SU-DHL-6 (cell line): ENCODE results near the gene KLHL20.

Experiments
- H2AFZ ChIP-seq: fragments of 200-600 bp; sonication (generic); 2 replicates; pipeline ENCODE4 v1.6.1; 2014; ENCODE audit warnings: low read depth, mild to moderate bottlenecking, moderate library complexity, mixed read lengths, antibody characterized with exemption, low read length; ENCODE audit not compliant: severe bottlenecking
- H3F3A ChIP-seq: fragments of 200-600 bp; shearing (Covaris generic); 2 replicates; pipeline ENCODE4 v1.6.0; 2016; ENCODE audit warnings: antibody characterized with exemption, mild to moderate bottlenecking; ENCODE audit not compliant: insufficient read depth
- H3K27ac ChIP-seq: fragments of 200-600 bp; sonication (generic); 2 replicates; pipeline ENCODE4 v1.5.1; 2016; ENCODE audit warnings: low read depth, mild to moderate bottlenecking, low read length, moderate library complexity, mixed read lengths
- H3K27me3 ChIP-seq: fragments of 200-600 bp; sonication (generic), shearing (Covaris generic); 2 replicates; pipeline ENCODE4 v1.6.0; 2014; ENCODE audit warnings: mild to moderate bottlenecking, low read length
- H3K36me3 ChIP-seq: fragments of 200-600 bp; sonication (generic); 2 replicates; pipeline ENCODE4 v1.6.1; 2014; ENCODE audit warnings: mild to moderate bottlenecking, low read length, mixed read lengths
- H3K4me2 ChIP-seq: fragments of 300-600, 200-600 bp; shearing (Covaris generic), sonication (generic); 2 replicates; pipeline ENCODE4 v1.6.0; 2014; ENCODE audit warnings: low read length, low read depth, mild to moderate bottlenecking; ENCODE audit not compliant: poor library complexity, severe bottlenecking
- H3K4me3 ChIP-seq: fragments of 200-600 bp; sonication (generic); 2 replicates; pipeline ENCODE4 v1.5.1; 2014; ENCODE audit warnings: antibody characterized with exemption, low read length, mild to moderate bottlenecking, mixed read lengths; ENCODE audit not compliant: insufficient read depth, poor library complexity, severe bottlenecking
- H3K79me2 ChIP-seq: fragments of 200-600 bp; sonication (generic); 2 replicates; pipeline ENCODE4 v1.6.1; 2014; ENCODE audit warnings: mild to moderate bottlenecking, low read length, moderate library complexity; ENCODE audit not compliant: insufficient read depth
- H3K9ac ChIP-seq: fragments of 200-600 bp; sonication (generic); 2 replicates; pipeline ENCODE4 v1.7.0; 2014; ENCODE audit warnings: mild to moderate bottlenecking, low read length
- H3K9me2 ChIP-seq: fragments of 200-600 bp; sonication (generic); replicated peaks from 2 replicates; pipeline ENCODE4 v1.6.1; 2014; ENCODE audit warnings: low read length; ENCODE audit not compliant: insufficient read depth
- H3K9me3 ChIP-seq: fragments of 200-600 bp; sonication (generic); 2 replicates; pipeline ENCODE4 v1.6.1; 2014; ENCODE audit warnings: low read length, mixed read lengths; ENCODE audit not compliant: insufficient read depth
- H4K20me1 ChIP-seq: fragments of 200-600 bp; sonication (generic); 2 replicates; pipeline ENCODE4 v1.6.1; 2014; ENCODE audit warnings: low read depth, mild to moderate bottlenecking, antibody characterized with exemption, low read length, moderate library complexity, mixed read lengths
- EZH2phosphoT487 ChIP-seq: fragments of 200-600 bp; sonication (generic), shearing (Covaris generic); conservative IDR thresholded peaks from 2 replicates; pipeline ENCODE4 v1.6.1; 2018; ENCODE audit warnings: mild to moderate bottlenecking, antibody characterized with exemption, low read length, moderate library complexity, mixed read lengths
- TF ChIP-seq, protein P1 (sequence below): fragments of 200-600 bp; sonication (generic); IDR thresholded peaks from one replicate; pipeline ENCODE4 v1.5.1; 2017; ENCODE audit warnings: antibody characterized with exemption, mild to moderate bottlenecking, low read length, moderate library complexity; ENCODE audit not compliant: insufficient read depth, poor library complexity, severe bottlenecking

Gene KLHL20

DNA sequence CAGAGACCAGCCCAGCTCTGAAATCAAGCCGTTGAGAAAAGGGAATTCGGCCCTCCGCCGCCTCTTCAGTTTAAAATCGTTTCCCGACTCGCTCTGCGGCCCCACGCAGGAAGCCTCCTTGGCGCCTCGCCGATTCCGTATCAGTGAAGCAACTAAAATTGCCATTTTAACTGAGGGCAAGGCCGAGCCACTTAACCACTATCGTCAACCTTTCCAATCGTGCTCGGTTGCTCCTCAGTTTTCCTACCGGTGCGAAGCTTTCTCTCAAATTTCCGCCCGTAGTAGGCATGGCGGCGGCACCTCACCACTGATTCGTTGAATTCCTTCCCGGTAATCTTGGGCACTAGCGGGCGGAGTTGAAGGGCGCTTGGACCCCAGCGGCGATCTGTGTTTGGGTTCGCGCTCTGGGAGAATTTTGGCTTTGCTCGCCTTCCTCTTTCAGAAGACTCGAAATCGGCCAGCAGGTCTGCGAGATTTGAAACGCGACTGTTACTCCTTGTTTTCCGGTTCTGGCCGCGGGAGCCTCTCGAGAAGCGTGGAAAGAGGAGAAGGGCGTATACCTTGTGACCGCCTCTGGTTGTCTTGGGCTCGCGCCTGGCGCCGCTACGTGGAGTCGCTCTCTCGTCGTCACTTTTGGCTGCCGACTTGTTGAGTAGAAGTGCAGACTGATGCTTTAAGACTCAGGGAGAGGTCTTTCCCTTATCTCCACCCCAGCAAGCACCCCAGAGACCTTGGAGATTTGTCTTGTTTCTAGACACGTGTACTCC lies 109.7 kb downstream of the KLHL20 start, which contains the start of the genes CENPL and DARS2:
Gene CENPL, minus strand, starts transcription at position 569 of the 767 bp plus-strand sequence. CDS start 13,584 bp downstream, outside the sequence.
Gene DARS2, plus strand, starts transcription at position 359 of the 767 bp plus-strand sequence. CDS start 557 bp downstream, outside the sequence.
- H3K9me3 ChIP-seq: no peaks in the 10 kb centered on the region
- H3K9me2 ChIP-seq: no peaks in the 10 kb centered on the region
- 0 out of 2 replicates have a peak, but pooled peaks cover 9% of the 10 kb centered on the region for H4K20me1 ChIP-seq
- peaks cover 57% of the 10 kb centered on the region for H3K79me2 ChIP-seq
- H3F3A ChIP-seq: peaks cover 18% of the 10 kb centered on the region
- peak within 1 kb of the TSS; percentile 89 for H3K27ac ChIP-seq
- peak within 1 kb of the TSS; percentile 85 for H3K4me2 ChIP-seq
- TF ChIP-seq, protein P1, sequence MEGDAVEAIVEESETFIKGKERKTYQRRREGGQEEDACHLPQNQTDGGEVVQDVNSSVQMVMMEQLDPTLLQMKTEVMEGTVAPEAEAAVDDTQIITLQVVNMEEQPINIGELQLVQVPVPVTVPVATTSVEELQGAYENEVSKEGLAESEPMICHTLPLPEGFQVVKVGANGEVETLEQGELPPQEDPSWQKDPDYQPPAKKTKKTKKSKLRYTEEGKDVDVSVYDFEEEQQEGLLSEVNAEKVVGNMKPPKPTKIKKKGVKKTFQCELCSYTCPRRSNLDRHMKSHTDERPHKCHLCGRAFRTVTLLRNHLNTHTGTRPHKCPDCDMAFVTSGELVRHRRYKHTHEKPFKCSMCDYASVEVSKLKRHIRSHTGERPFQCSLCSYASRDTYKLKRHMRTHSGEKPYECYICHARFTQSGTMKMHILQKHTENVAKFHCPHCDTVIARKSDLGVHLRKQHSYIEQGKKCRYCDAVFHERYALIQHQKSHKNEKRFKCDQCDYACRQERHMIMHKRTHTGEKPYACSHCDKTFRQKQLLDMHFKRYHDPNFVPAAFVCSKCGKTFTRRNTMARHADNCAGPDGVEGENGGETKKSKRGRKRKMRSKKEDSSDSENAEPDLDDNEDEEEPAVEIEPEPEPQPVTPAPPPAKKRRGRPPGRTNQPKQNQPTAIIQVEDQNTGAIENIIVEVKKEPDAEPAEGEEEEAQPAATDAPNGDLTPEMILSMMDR: no peak
- TF ChIP-seq EZH2phosphoT487: no peak
- H3K4me3 ChIP-seq: peak within 1 kb of the TSS; percentile 99
- H3K9ac ChIP-seq: peak within 1 kb of the TSS; percentile 88
- H2AFZ ChIP-seq: peak within 1 kb of the TSS; percentile 81
- H3K27me3 ChIP-seq: no peaks in the 10 kb centered on the region
- H3K36me3 ChIP-seq: peaks cover 21% of the 10 kb centered on the region

DNA sequence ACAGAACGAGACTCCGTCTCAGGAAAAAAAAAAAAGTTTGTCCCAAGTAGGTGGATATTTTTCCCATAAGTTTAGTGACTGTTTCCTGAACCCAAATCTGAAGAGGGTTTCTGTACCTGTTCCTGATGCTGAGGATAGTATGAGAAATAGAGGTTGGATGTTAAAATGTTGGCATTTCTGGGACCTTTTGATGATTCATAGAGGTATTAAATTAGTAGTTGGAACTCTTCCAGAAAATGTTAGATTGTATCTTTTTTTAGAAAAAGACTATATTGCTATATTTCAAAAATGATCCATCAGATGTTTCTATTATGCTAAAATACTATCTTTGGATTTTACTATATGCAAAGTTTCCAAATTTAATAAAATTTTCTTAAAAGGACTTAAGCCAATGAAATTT lies 112.8 kb downstream of the KLHL20 start:
- peaks cover 26% of the 10 kb centered on the region for H3K79me2 ChIP-seq
- peaks cover 16% of the 10 kb centered on the region; the same call in 1 of the 2 replicates for H3K36me3 ChIP-seq
- H3K4me3 ChIP-seq: no peak overlapping the region
- no peak overlapping the region for H3K27ac ChIP-seq
- TF ChIP-seq EZH2phosphoT487: no peak
- TF ChIP-seq, protein P1: no peak
- H3K9ac ChIP-seq: no peak overlapping the region
- H4K20me1 ChIP-seq: no peaks in the 10 kb centered on the region
- H3K9me3 ChIP-seq: no peaks in the 10 kb centered on the region
- no peaks in the 10 kb centered on the region for H3K27me3 ChIP-seq
- H3K4me2 ChIP-seq: peak overlapping the region; percentile 27
- no peaks in the 10 kb centered on the region for H3K9me2 ChIP-seq
- no peak overlapping the region for H2AFZ ChIP-seq
- peaks cover 18% of the 10 kb centered on the region for H3F3A ChIP-seq

DNA sequence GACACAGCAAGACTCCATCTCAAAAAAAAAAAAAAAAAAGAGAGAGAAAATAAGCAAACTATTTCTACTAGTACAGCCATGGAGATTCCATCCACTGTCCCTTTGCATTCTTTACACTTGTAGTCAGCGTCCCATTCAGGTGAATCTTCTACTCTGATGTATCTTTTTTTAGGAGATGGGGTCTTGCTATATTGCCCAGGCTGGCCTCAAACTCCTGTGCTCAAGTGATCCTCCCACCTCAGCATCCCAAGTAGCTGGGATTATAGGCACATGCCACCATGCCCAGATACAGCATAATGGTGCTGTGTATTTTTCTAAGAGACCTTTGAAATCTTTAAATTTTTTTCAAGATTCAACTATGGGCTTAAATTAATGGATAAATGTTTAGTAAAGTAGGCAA lies 118.0 kb downstream of the KLHL20 start:
- Histone ChIP-seq H3K9me3 (no peaks in the 10 kb centered on the region), H3K27me3 (no peaks in the 10 kb centered on the region), H3K79me2 (no peaks in the 10 kb centered on the region), H3F3A (no peaks in the 10 kb centered on the region; the same call in 1 of the 2 replicates), H3K4me3 (no peak overlapping the region), H3K9ac (no peak overlapping the region), H3K9me2 (no peaks in the 10 kb centered on the region), H3K27ac (no peak overlapping the region), H2AFZ (no peak overlapping the region), H3K4me2 (no peak overlapping the region), H4K20me1 (no peaks in the 10 kb centered on the region), H3K36me3 (peaks cover 30% of the 10 kb centered on the region)
- no peak for TF ChIP-seq EZH2phosphoT487
- TF ChIP-seq, protein P1: no peak
